RWPE2 (cell line): Measurements from ENCODE around the gene DIPK1A.

Experiments used
- ATAC-seq: fragments of 200-7000 bp; cut with Tn5 transposase; 3 replicates; pipeline ENCODE4 v1.9.1; 2021; ENCODE audit warnings: low read depth
- DNase-seq: peaks from one replicate; pipeline ENCODE4 v3.0.0-alpha.2; 2020; ENCODE audit warnings: low spot score
- H3K27ac ChIP-seq: fragments of 450-650 bp; 2 replicates; pipeline ENCODE4 v1.5.1; 2017; ENCODE audit warnings: mild to moderate bottlenecking; ENCODE audit not compliant: poor library complexity, severe bottlenecking
- H3K27me3 ChIP-seq: fragments of 250-450 bp; sonication (Bioruptor Pico); 2 replicates; pipeline ENCODE4 v1.5.1; 2021; ENCODE audit warnings: mild to moderate bottlenecking, moderate library complexity; ENCODE audit not compliant: insufficient read depth, poor library complexity, severe bottlenecking
- H3K36me3 ChIP-seq: fragments of 250-450 bp; sonication (Bioruptor Pico); 2 replicates; pipeline ENCODE4 v1.5.1; 2020; ENCODE audit warnings: low read depth, mild to moderate bottlenecking, moderate library complexity
- H3K4me1 ChIP-seq: fragments of 250-450 bp; sonication (Bioruptor Pico); 2 replicates; pipeline ENCODE4 v1.5.1; 2021; ENCODE audit warnings: mild to moderate bottlenecking, moderate library complexity; ENCODE audit not compliant: insufficient read depth, poor library complexity, severe bottlenecking
- H3K4me3 ChIP-seq: fragments of 250-450 bp; sonication (Bioruptor Pico); 2 replicates; pipeline ENCODE4 v1.5.1; 2021; ENCODE audit warnings: mild to moderate bottlenecking, moderate library complexity; ENCODE audit not compliant: severe bottlenecking
- H3K9me3 ChIP-seq: fragments of 250-450 bp; sonication (Bioruptor Pico); 2 replicates; pipeline ENCODE4 v1.5.1; 2021; ENCODE audit warnings: mild to moderate bottlenecking, moderate library complexity; ENCODE audit not compliant: severe bottlenecking
- CTCF ChIP-seq: fragments of 450-650 bp; IDR thresholded peaks from one replicate; pipeline ENCODE4 v1.5.1; 2017; ENCODE audit warnings: mild to moderate bottlenecking, moderate library complexity; ENCODE audit not compliant: poor library complexity, severe bottlenecking

The DIPK1A gene

DNA sequence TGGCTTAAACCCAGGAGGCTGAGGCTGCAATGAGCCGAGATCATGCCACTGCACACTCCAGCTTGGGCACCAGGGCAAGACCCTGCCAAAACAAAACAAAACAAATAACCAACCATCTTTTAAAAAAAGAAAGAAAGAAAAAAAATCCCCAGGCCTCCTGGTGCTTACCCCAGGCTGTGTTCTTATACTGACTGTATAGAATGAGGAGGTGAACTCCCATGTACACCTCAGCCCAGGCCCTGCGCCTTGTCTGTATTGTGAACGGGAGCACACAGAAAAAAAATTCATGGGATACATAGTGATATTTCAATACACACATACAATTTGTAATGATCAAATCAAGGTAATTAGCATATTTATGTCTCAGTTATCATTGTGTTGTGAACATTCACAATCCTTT, 115.4 kb downstream of the DIPK1A start:
- Histone ChIP-seq H3K4me1 (peaks cover 12% of the 10 kb centered on the region), H3K27ac (no peak overlapping the region), H3K4me3 (no peak overlapping the region), H3K9me3 (no peaks in the 10 kb centered on the region), H3K36me3 (peaks cover 37% of the 10 kb centered on the region), H3K27me3 (no peaks in the 10 kb centered on the region)
- DNase-seq (no peak), ATAC-seq (no peak)
- no peak for TF ChIP-seq CTCF

DNA sequence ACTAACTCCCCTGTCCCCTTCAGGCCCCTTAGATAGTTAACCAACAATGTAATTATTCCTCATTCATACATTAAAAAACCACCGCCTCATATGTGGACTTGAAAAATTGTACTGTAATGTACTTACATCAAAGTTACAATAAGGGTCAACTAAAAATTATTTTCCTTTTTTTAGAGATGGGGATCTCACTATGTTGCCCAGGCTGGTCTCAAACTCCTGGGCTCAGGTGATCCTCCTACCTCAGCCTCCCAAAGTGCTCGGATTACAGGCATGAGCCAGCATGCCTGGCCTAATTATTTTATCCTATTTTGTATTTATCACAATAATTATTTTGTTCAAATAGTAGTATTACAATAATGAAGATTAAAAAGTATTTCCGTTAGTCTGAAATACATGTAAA, 116.8 kb downstream of the DIPK1A start:
- no peak for TF ChIP-seq CTCF
- no peak overlapping the region for H3K27ac ChIP-seq
- no peaks in the 10 kb centered on the region for H3K9me3 ChIP-seq
- ATAC-seq (no peak), DNase-seq (no peak)
- peaks cover 12% of the 10 kb centered on the region for H3K4me1 ChIP-seq
- no peaks in the 10 kb centered on the region for H3K27me3 ChIP-seq
- peaks cover 52% of the 10 kb centered on the region for H3K36me3 ChIP-seq
- H3K4me3 ChIP-seq, result no peak overlapping the region

GRCh38 chr1:92843429-92844352, 117.6 kb downstream of the DIPK1A start:
- no peak overlapping the region for H3K4me3 ChIP-seq
- H3K4me1 ChIP-seq, result peaks cover 11% of the 10 kb centered on the region
- peaks cover 59% of the 10 kb centered on the region for H3K36me3 ChIP-seq
- H3K27me3 ChIP-seq, result no peaks in the 10 kb centered on the region
- DNase-seq (no peak), ATAC-seq (peak; percentile 13; the same call in 1 of the 3 replicates)
- H3K27ac ChIP-seq, result no peak overlapping the region
- no peaks in the 10 kb centered on the region for H3K9me3 ChIP-seq
- no peak for TF ChIP-seq CTCF

DNA sequence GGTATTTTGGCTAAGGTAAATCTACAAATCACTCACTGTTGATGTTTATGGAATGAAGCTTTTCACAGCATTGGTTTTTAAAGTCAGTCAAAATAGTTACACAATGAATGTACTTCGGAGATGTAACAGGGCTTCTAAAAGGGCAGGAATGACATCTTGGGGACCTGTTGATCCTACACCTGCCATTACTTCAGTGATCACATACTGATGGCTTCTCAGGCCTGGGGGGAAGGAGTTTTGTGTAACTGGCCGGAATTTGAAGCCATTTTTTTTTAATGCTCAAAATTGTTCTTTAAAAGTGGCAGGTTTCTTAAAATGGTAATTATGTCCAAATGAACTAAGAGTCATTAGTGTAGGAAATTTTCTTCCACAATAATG, 118.2 kb downstream of the DIPK1A start:
- Histone ChIP-seq H3K27me3 (no peaks in the 10 kb centered on the region), H3K4me1 (peaks cover 7% of the 10 kb centered on the region), H3K36me3 (peaks cover 66% of the 10 kb centered on the region), H3K9me3 (no peaks in the 10 kb centered on the region), H3K27ac (no peak overlapping the region), H3K4me3 (no peak overlapping the region)
- TF ChIP-seq CTCF, result no peak
- ATAC-seq, result 0 out of 3 replicates have a peak, but pooled peaks have one; percentile 8
- no peak for DNase-seq
